LNCaP clone FGC (cell line): Measurements from ENCODE around the gene THYN1.

Experiments
- DNase-seq: peaks from one replicate; pipeline ENCODE4 v3.0.0-alpha.2; 2011; ENCODE audit warnings: low read depth
- H3K4me3 ChIP-seq: 2 replicates; pipeline ENCODE4 v1.5.1; 2011; ENCODE audit warnings: mild to moderate bottlenecking, low read depth, low read length, control low read depth
- CTCF ChIP-seq: IDR thresholded peaks from 2 replicates; pipeline ENCODE4 v1.5.1; 2012; ENCODE audit warnings: mild to moderate bottlenecking; ENCODE audit not compliant: control insufficient read depth, insufficient read depth; ENCODE audit errors: extremely low read depth

THYN1 gene

GRCh38 chr11:134238956-134239355, 14.2 kb downstream of the THYN1 start:
- no peak for TF ChIP-seq CTCF
- H3K4me3 ChIP-seq = no peak overlapping the region
- no peak for DNase-seq

GRCh38 chr11:134237557-134237922, 15.6 kb downstream of the THYN1 start:
- DNase-seq = no peak
- H3K4me3 ChIP-seq = no peak overlapping the region
- TF ChIP-seq CTCF = no peak

GRCh38 chr11:134236834-134237556, 16.2 kb downstream of the THYN1 start:
- no peak overlapping the region for H3K4me3 ChIP-seq
- no peak for DNase-seq
- no peak for TF ChIP-seq CTCF

- TF ChIP-seq CTCF = no peak
- DNase-seq = no peak
- no peak overlapping the region for H3K4me3 ChIP-seq
Observed at GRCh38 chr11:134235399-134235798, 17.8 kb downstream of the THYN1 start.

GRCh38 chr11:134233729-134234179, 19.4 kb downstream of the THYN1 start:
- no peak for DNase-seq
- TF ChIP-seq CTCF = no peak
- no peak overlapping the region for H3K4me3 ChIP-seq

- TF ChIP-seq CTCF = no peak
- no peak overlapping the region for H3K4me3 ChIP-seq
- DNase-seq = no peak
Observed at GRCh38 chr11:134231958-134232659, 21.0 kb downstream of the THYN1 start.
